Measurements from ENCODE around the gene APOC1. TPM values are rescaled to one million over a fixed set of nuclear protein-coding genes. Genes with fewer than 3 reads are reported as not detected.

Gene APOC1
- total RNA-seq, 8 experiments from 2014 or later, result 1.1 to 77.6 (median 9.3) TPM

GRCh38 chr19:44942067-44942571 is 27.7 kb downstream of the APOC1 start, which contains the start of gene APOC4:
Gene APOC4 (plus strand): TSS chr19:44942237. CDS start chr19:44942278, 41 bp downstream.
- WGBS, 10 experiments, result 87 to 100% (median 100%) methylated on average over 1 to 8 of the region's 14 CpGs; no CpG with 5 or more reads in 6 of the 10 experiments
- ATAC-seq (replicated peaks in 6 of 8), result no peak
- Histone ChIP-seq H3K27ac (no peak within 1 kb of the TSS), H3K4me1 (replicated peaks in 1 of 2) (no peaks in the 10 kb centered on the region), H3K4me3 (no peak within 1 kb of the TSS)
- in situ Hi-C loops (cut with MboI; ENCODE audit: low pct_unique_long_range_greater_than_20kb in 2 of 9, low sequenced_read_pairs in 9 of 9, unreplicated experiment in 9 of 9), result no loop called here

DNA sequence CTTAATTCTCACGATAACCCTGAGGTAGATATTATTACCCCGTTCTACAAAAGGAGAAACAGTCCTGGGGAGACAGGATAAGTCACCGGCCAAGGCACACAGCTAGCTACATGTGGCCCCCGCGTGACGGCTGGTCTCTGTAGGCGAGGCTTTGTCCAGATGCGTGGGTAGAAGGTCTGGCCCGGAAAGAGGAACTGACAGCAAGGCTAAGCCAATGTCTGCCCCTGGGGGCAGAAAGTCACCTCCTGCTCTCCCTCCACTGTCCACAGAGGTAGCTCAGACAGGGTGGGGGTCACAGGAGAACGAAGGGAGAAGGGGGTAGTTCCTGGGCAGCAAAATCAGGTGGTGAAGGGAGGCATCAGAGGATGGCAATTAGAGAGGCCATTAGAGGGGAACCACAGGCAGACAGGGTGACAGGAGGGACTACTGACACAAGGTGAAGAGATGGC is 29.4 kb downstream of the APOC1 start:
- ATAC-seq (replicated peaks in 6 of 8), result peak in 3 of 8 experiments; percentile 42 to 80 (median 69)
- Histone ChIP-seq H3K4me1 (replicated peaks in 1 of 2) (no peaks in the 10 kb centered on the region), H3K27ac (no peak overlapping the region), H3K4me3 (no peak overlapping the region)
- in situ Hi-C loops (cut with MboI; ENCODE audit: low pct_unique_long_range_greater_than_20kb in 2 of 9, low sequenced_read_pairs in 9 of 9, unreplicated experiment in 9 of 9), result no loop called here
- WGBS, 10 experiments, result 64 to 87% (median 83%) methylated on average over 3 to 8 of the region's 10 CpGs; no CpG with 5 or more reads in 5 of the 10 experiments

DNA sequence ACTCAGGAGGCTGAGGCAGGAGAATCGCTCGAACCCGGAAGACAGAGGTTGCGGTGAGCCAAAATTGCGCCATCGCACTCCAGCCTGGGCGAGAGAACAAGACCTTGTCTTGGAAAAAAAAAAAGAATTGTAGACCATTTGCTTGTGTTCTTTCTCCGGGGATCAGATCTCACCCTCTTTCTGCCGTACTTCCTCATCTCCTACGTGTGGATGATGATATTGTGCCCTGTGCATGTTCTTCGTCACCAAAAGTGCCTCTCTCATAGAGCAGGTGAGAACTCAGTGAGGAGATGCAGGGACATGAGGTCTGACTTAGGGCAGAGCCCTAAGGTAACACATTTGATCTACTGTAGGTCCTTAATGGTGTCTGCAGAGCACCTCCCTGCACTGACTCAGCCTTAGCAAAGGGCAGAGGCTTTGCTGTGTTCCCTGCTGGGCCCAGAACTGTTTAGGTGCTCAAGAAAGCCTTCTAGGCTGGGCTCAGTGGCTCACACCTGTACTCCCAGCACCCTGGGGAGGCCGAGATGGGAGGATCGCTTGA is 32.7 kb downstream of the APOC1 start:
- no peak overlapping the region for H3K27ac ChIP-seq
- H3K4me3 ChIP-seq, result no peak overlapping the region
- 57 to 96% (median 89%) methylated on average over 3 to 12 of the region's 13 CpGs; no CpG with 5 or more reads in 2 of the 10 experiments for WGBS, 10 experiments
- in situ Hi-C loops (cut with MboI; ENCODE audit: low pct_unique_long_range_greater_than_20kb in 2 of 9, low sequenced_read_pairs in 9 of 9, unreplicated experiment in 9 of 9), result no loop called here
- no peak for ATAC-seq (replicated peaks in 6 of 8)
- H3K4me1 ChIP-seq (replicated peaks in 1 of 2), result no peaks in the 10 kb centered on the region

- 70 to 100% (median 72%) methylated on average over 2 to 4 of the region's 5 CpGs; no CpG with 5 or more reads in 7 of the 10 experiments for WGBS, 10 experiments
- Histone ChIP-seq H3K4me1 (replicated peaks in 1 of 2) (no peaks in the 10 kb centered on the region), H3K27ac (no peak overlapping the region), H3K4me3 (no peak overlapping the region)
- in situ Hi-C loops (cut with MboI; ENCODE audit: low pct_unique_long_range_greater_than_20kb in 2 of 9, low sequenced_read_pairs in 9 of 9, unreplicated experiment in 9 of 9), result no loop called here
- no peak for ATAC-seq (replicated peaks in 6 of 8)
These were observed 33.8 kb downstream of the APOC1 start for GRCh38 chr19:44948237-44948636.

- no peak overlapping the region for H3K4me3 ChIP-seq
- no peak for ATAC-seq (replicated peaks in 6 of 8)
- H3K27ac ChIP-seq, result no peak overlapping the region
- H3K4me1 ChIP-seq (replicated peaks in 1 of 2), result no peaks in the 10 kb centered on the region
- in situ Hi-C loops (cut with MboI; ENCODE audit: low pct_unique_long_range_greater_than_20kb in 2 of 9, low sequenced_read_pairs in 9 of 9, unreplicated experiment in 9 of 9), result no loop called here
- no CpG with 5 or more reads among the region's 5 CpGs for WGBS, 10 experiments
These were observed 34.5 kb downstream of the APOC1 start for GRCh38 chr19:44948763-44949374.

DNA sequence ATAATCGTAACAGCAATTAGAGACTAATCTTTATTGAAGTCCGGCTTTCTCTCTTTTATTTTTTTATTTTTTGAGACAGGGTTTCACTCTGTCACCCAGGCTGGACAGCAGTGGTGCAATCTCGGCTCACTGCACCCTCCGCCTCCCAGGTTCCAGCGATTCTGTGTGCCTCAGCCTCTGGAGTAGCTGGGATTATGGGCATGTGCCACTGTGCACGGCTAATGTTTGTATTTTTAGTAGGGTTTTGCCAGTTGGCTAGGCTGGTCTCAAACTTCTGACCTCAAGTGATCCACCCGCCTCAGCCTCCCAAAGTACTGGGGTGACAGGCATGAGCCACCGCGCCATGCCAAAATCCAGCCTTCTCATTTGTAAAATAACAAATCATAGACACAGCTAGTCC is 35.1 kb downstream of the APOC1 start:
- in situ Hi-C loops (cut with MboI; ENCODE audit: low pct_unique_long_range_greater_than_20kb in 2 of 9, low sequenced_read_pairs in 9 of 9, unreplicated experiment in 9 of 9), result no loop called here

GRCh38 chr19:44951179-44952159 is 37.1 kb downstream of the APOC1 start:
- no peak overlapping the region for H3K27ac ChIP-seq
- no peak overlapping the region for H3K4me3 ChIP-seq
- peaks cover 5 to 6% of the 10 kb centered on the region in 2 donors for H3K4me1 ChIP-seq (replicated peaks in 1 of 2)
- in situ Hi-C loops (cut with MboI; ENCODE audit: low pct_unique_long_range_greater_than_20kb in 2 of 9, low sequenced_read_pairs in 9 of 9, unreplicated experiment in 9 of 9), result no loop called here
- peak in 3 of 8 experiments; percentile 6 to 22 (median 8) for ATAC-seq (replicated peaks in 6 of 8)
- WGBS, 10 experiments, result 0 to 100% (median 35%) methylated on average over 1 to 7 of the region's 13 CpGs; no CpG with 5 or more reads in 1 of the 10 experiments

More for the DNA sequence above, 35.1 kb downstream of the APOC1 start:
- Histone ChIP-seq H3K4me1 (replicated peaks in 1 of 2) (no peaks in the 10 kb centered on the region), H3K27ac (no peak overlapping the region), H3K4me3 (no peak overlapping the region)
- ATAC-seq (replicated peaks in 6 of 8), result no peak
- WGBS, 10 experiments, result 50 to 100% (median 83%) methylated on average over 1 to 7 of the region's 9 CpGs; no CpG with 5 or more reads in 1 of the 10 experiments

DNA sequence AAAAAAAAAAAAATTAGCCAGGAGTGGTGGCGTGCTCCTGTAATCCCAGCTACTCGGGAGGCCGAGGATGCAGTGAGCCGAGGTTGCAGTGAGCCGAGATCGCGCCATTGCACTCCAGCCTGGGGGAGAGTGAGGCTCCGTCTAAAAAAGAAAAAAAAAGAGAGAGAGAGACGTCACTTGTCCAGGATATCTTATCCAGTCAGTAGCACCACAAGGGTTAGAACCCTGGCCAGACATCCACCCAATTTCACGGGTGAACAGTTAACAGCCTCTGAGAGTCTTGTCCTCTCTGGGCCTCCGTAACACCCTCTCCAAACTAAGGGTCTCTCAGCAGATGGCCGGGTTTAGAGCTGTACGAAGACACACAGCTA is 39.9 kb downstream of the APOC1 start:
- H3K27ac ChIP-seq, result peak overlapping the region; percentile 96 to 98
- ATAC-seq (replicated peaks in 6 of 8), result peak in 1 of 8 experiments; percentile 0
- 0 to 63% (median 47%) methylated on average over 2 to 9 of the region's 13 CpGs for WGBS, 10 experiments
- peaks cover 8 to 13% of the 10 kb centered on the region in 2 donors for H3K4me1 ChIP-seq (replicated peaks in 1 of 2)
- H3K4me3 ChIP-seq, result peak overlapping the region; percentile 76 to 95 (median 83)
- in situ Hi-C loops (cut with MboI; ENCODE audit: low pct_unique_long_range_greater_than_20kb in 2 of 9, low sequenced_read_pairs in 9 of 9, unreplicated experiment in 9 of 9), result no loop called here

- WGBS, 10 experiments, result 0 to 20% (median 1%) methylated on average over 2 to 30 of the region's 65 CpGs
- ATAC-seq (replicated peaks in 6 of 8), result peak; percentile 86 to 96 (median 94)
- Histone ChIP-seq H3K4me3 (peak within 1 kb of the TSS; percentile 76 to 95 (median 83)), H3K4me1 (replicated peaks in 1 of 2) (peaks cover 8 to 13% of the 10 kb centered on the region in 2 donors), H3K27ac (peak within 1 kb of the TSS; percentile 96 to 98)
- in situ Hi-C loops (cut with MboI; ENCODE audit: low pct_unique_long_range_greater_than_20kb in 2 of 9, low sequenced_read_pairs in 9 of 9, unreplicated experiment in 9 of 9), result no loop called here
These were observed 40.5 kb downstream of the APOC1 start, which contains the start of gene CLPTM1 for GRCh38 chr19:44954649-44955504. Gene CLPTM1 (plus strand): TSS chr19:44955380. CDS start chr19:44955396, 16 bp downstream.

DNA sequence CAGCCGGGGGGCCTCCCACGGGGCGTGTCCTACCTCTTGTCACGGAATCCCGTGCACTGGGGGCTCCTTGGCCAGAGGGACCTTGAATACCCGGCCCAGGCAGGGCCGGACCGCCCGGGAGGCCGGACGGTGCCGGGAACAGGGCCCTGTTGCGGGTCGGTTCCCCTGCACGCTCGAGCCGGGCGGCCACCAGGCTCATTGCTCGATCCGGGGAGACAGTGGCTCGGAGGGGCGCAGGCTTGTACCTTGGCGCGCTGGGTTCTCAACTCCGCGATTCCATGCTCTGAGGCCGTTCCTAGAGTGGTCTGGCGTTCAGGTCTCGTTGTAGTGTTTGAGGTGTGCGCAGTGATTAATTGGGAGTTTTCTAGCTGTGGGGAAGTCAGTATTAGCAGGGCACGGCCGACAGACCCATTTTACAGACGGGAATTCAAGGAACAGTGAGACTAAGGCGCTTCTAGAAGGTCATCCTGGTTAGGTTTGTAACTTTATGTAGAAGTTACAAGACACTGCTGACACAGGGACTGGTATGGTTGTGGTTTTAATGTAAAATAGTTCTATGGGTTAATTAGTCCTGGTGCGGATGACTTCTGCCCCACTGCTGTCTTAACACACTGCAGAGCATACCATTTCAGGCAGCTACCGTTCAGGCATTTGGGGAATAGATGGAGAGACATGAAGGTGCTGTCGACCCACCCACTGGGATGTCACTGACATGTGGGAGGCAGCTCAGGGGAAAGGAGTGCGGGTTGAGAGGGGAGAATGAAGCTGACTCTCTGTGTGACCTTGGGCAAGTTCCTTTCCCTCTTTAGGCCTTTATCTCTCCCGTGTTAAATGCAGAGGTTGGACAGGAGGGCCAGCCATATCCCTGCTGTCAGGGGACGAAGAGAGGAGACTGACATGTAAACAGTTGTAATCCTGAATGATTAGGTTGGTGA is 41.4 kb downstream of the APOC1 start:
- Histone ChIP-seq H3K4me3 (peak overlapping the region; percentile 76 to 95 (median 83)), H3K4me1 (replicated peaks in 1 of 2) (peaks cover 8 to 13% of the 10 kb centered on the region in 2 donors), H3K27ac (peak overlapping the region; percentile 96 to 98)
- ATAC-seq (replicated peaks in 6 of 8), result peak in 5 of 8 experiments; percentile 14 to 52 (median 40)
- WGBS, 10 experiments, result 0 to 22% (median 3%) methylated on average over 1 to 17 of the region's 40 CpGs; no CpG with 5 or more reads in 2 of the 10 experiments
- in situ Hi-C loops (cut with MboI; ENCODE audit: low pct_unique_long_range_greater_than_20kb in 2 of 9, low sequenced_read_pairs in 9 of 9, unreplicated experiment in 9 of 9), result no loop called here

DNA sequence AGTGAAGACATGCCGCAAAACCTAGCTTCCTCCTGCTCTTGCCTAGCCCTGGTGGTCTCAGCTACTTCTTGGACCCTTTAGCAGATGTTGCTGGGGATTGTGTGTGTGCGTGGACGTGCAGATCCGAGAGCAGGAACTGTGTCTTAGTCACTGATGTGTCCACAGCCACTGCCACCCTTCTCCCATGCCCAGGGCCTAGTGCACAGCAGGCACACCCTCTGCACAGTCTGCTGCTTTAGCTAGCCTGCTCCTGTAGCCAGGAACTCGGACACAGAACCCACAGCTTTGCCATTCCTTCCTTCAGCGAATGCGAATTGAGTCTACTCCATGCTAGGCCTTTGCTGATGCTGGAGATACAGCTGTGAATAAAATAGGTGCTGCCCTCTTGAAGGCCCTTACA is 43.1 kb downstream of the APOC1 start:
- WGBS, 10 experiments, result 60 to 100% (median 90%) methylated on average over 2 to 6 of the region's 7 CpGs; no CpG with 5 or more reads in 6 of the 10 experiments
- Histone ChIP-seq H3K4me3 (no peak overlapping the region), H3K27ac (no peak overlapping the region), H3K4me1 (replicated peaks in 1 of 2) (peaks cover 8 to 13% of the 10 kb centered on the region in 2 donors)
- no peak for ATAC-seq (replicated peaks in 6 of 8)
- in situ Hi-C loops (cut with MboI; ENCODE audit: low pct_unique_long_range_greater_than_20kb in 2 of 9, low sequenced_read_pairs in 9 of 9, unreplicated experiment in 9 of 9), result no loop called here
